Thoracic aorta endothelial cell (primary cell): Measurements from ENCODE around the gene WDR26. TPM values are rescaled to one million over a fixed set of nuclear protein-coding genes. Genes with fewer than 3 reads are reported as not detected.
A peak's percentile ranks its signal among the peaks of the same experiment; 100 is the strongest.

ENCODE experiments used
- small RNA-seq: library from RNA; depleted of rRNA; stranded (forward); fragments of <200 nt; gene quantifications from one replicate; pipeline ENCODE3, GENCODE V24; 2012
- total RNA-seq: library from RNA; depleted of rRNA; stranded (reverse); fragments of >200 nt; gene quantifications from 2 replicates; pipeline ENCODE4 v1.2.3, GENCODE V29; 2012

The WDR26 gene
- total RNA-seq: 98.6 and 121 TPM in 2 replicates

GRCh38 chr1:224434691-224435317 is at the start of gene WDR26:
TSS of gene WDR26 (minus strand) at chr1:224434797.

DNA sequence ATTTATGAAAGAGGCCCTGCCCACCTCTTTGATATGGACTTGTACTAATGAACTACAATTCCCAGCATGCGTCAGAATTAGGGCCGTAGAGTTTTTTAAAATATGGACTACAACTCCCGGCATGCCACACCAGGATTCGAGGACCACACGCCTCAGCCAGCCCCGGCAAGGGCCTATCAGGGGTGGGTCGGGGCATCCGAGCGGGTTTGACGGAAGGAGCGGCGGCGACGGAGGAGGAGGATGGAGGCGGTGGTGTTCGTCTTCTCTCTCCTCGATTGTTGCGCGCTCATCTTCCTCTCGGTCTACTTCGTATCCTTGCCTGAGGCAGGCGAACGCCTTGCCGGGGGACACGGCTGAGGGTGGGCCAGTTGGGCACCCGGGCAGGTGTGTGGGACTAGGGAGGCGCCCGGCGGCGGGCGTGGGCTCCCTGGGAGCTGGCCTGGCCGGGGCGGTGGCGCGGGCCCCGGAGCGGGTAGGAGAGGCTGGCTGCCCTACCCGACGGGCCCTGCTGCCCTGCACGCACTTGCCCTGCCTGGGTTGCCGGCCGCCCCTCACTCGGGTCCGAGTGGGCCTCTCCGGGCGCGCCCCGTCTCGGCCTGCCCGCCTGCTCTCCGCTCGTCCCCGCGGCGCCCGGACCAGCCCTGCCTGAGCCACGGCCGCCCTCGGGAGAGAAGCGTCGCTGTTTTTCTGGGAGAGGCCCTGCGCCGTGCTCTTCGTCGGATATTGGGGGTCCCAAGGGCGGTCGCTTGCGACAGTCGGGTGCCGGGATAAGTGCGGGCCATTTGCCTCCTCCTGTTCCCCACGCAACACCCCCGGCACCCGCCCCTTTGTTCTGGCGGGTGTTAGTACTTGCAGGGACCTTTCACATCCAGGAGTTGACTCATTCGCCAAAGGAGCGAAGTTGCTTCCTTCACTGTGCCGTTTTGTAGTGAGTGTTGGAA is 77.6 kb downstream of the WDR26 start, which contains the start of gene CNIH4:
TSS of gene CNIH4 (plus strand) at position 195 of the 941 bp plus-strand sequence. CDS start at position 241, 46 bp downstream.

Small RNAs within 50 kb of the gene (small RNA-seq; reads per million reads assigned to genes)
- gene MIR4742: 16.2 reads per million, percentile 95 among the genes with 10 or more reads in this experiment

Other genes with a start within 250 kb of the WDR26 start
- 43.0 and 44.4 TPM in 2 replicates for gene NVL, start 104.6 kb downstream of the WDR26 start, total RNA-seq
- 92.0 and 107 TPM in 2 replicates for gene CNIH4, start 77.9 kb downstream of the WDR26 start, total RNA-seq
- gene CNIH3, start 181.5 kb upstream of the WDR26 start, total RNA-seq: 0.72 and 1.6 TPM in 2 replicates